Keratinocyte (primary cell): Measurements from ENCODE around the gene DSCAML1. TPM values are rescaled to one million over a fixed set of nuclear protein-coding genes. Genes with fewer than 3 reads are reported as not detected.

Source experiments
- DNase-seq: peaks from one replicate; pipeline ENCODE4 v3.0.0-alpha.2; 2011; ENCODE audit warnings: low read depth, missing footprints, low spot score
- FAIRE-seq: peaks from 2 replicates; lab custom pipeline; 2011; peaks lifted over from hg19 to GRCh38; lab: Jason Lieb, UNC
- H2AFZ ChIP-seq: 2 replicates; pipeline ENCODE4 v1.6.0; 2012; ENCODE audit warnings: low read length, control low read depth, inconsistent platforms; ENCODE audit not compliant: control insufficient read depth
- H3K27ac ChIP-seq: 2 replicates; pipeline ENCODE4 v1.5.1; 2011; ENCODE audit warnings: low read length; ENCODE audit not compliant: control insufficient read depth, insufficient read depth
- H3K27me3 ChIP-seq: 3 replicates; pipeline ENCODE4 v1.6.0; 2011; ENCODE audit warnings: low read length; ENCODE audit not compliant: control insufficient read depth, insufficient read depth; ENCODE audit errors: extremely low read depth
- H3K36me3 ChIP-seq, 2 experiments: 2 replicates in 1 of 2; 3 replicates in 1 of 2; pipeline ENCODE4 v1.5.1; 2011; ENCODE audit warnings: low read length in 2 of 2, mild to moderate bottlenecking in 1 of 2; ENCODE audit not compliant: control insufficient read depth in 2 of 2, insufficient read depth in 2 of 2; ENCODE audit errors: extremely low read depth in 1 of 2
- H3K4me1 ChIP-seq: 3 replicates; pipeline ENCODE4 v1.5.1; 2011; ENCODE audit warnings: low read length; ENCODE audit not compliant: control insufficient read depth, insufficient read depth; ENCODE audit errors: extremely low read depth
- H3K4me2 ChIP-seq: 3 replicates; pipeline ENCODE4 v1.6.0; 2011; ENCODE audit warnings: low read depth, low read length; ENCODE audit not compliant: control insufficient read depth, insufficient read depth; ENCODE audit errors: extremely low read depth
- H3K4me3 ChIP-seq, 3 experiments: fragments of 200-600 bp in 1 of 3; sonication (generic) in 1 of 3; 2 replicates in 2 of 3; 3 replicates in 1 of 3; pipeline ENCODE4 v1.5.1; 2011 to 2016; ENCODE audit warnings: low read length in 3 of 3, mild to moderate bottlenecking in 3 of 3, control low read depth in 2 of 3, inconsistent platforms in 1 of 3, low read depth in 1 of 3, mixed read lengths in 1 of 3, mixed run types in 1 of 3, moderate library complexity in 1 of 3; ENCODE audit not compliant: control insufficient read depth in 2 of 3, insufficient read depth in 2 of 3; ENCODE audit errors: extremely low read depth in 1 of 3
- H3K79me2 ChIP-seq: 2 replicates; pipeline ENCODE4 v1.6.0; 2012; ENCODE audit warnings: low read length; ENCODE audit not compliant: control insufficient read depth, insufficient read depth
- H3K9ac ChIP-seq: 3 replicates; pipeline ENCODE4 v1.6.0; 2011; ENCODE audit warnings: low read length; ENCODE audit not compliant: control insufficient read depth, insufficient read depth; ENCODE audit errors: extremely low read depth
- H3K9me1 ChIP-seq: 3 replicates; pipeline ENCODE4 v1.6.0; 2011; ENCODE audit warnings: low read length; ENCODE audit not compliant: control insufficient read depth, insufficient read depth; ENCODE audit errors: extremely low read depth
- H3K9me3 ChIP-seq: 2 replicates; pipeline ENCODE4 v1.5.1; 2012; ENCODE audit warnings: low read depth, low read length; ENCODE audit not compliant: control insufficient read depth
- H4K20me1 ChIP-seq: 3 replicates; pipeline ENCODE4 v1.6.0; 2011; ENCODE audit warnings: low read length; ENCODE audit not compliant: control insufficient read depth, insufficient read depth; ENCODE audit errors: extremely low read depth
- CTCF ChIP-seq, 3 experiments: IDR thresholded peaks in 1 of 3; conservative IDR thresholded peaks in 1 of 3; optimal IDR thresholded peaks in 1 of 3; 2 replicates in 2 of 3; 3 replicates in 1 of 3; pipeline versions ENCODE3 to v1.5.1; 2011; ENCODE audit warnings: low read length in 3 of 3, mild to moderate bottlenecking in 3 of 3, moderate library complexity in 2 of 3, control low read depth in 1 of 3, inconsistent platforms in 1 of 3; ENCODE audit not compliant: insufficient read depth in 2 of 3; ENCODE audit errors: extremely low read depth in 1 of 3
- EZH2 ChIP-seq: IDR thresholded peaks from one replicate; pipeline ENCODE4 v1.6.1; 2012; ENCODE audit warnings: inconsistent platforms, mild to moderate bottlenecking, low read length, moderate library complexity
- dilution Hi-C: fragments of 300-500 bp; cut with MboI; formaldehyde crosslinking; loops from one replicate; pipeline ENCODE4 v1.7.0; 2020; ENCODE audit warnings: low sequenced_read_pairs; ENCODE audit not compliant: extremely low pct_ligation_motif_present
- polyA plus RNA-seq, 5 experiments: library from polyadenylated mRNA; depleted of rRNA in 3 of 5; stranded (reverse) in 3 of 5; stranded (forward) in 1 of 5; unstranded in 1 of 5; fragments of >200 nt; gene quantifications; 1 replicate in 1 of 5; 2 replicates in 3 of 5; 3 replicates in 1 of 5; pipeline versions ENCODE4 v1.2.1 to v1.2.3, GENCODE V29; 2011 to 2012; ENCODE audit warnings: missing spikeins in 2 of 5, low read depth in 1 of 5, low replicate concordance in 1 of 5

The DSCAML1 gene
- polyA plus RNA-seq, 1 donor (not counting 4 experiments of a cell fraction or from before 2014, with no cell fraction given): not detected

GRCh38 chr11:117569911-117570310 is 227.1 kb downstream of the DSCAML1 start:
- Histone ChIP-seq H3K36me3 (no peaks in the 10 kb centered on the region), H3K9ac (no peak overlapping the region), H3K27me3 (peaks cover 11% of the 10 kb centered on the region), H3K4me1 (no peaks in the 10 kb centered on the region), H3K4me3 (no peak overlapping the region), H3K9me3 (no peaks in the 10 kb centered on the region), H3K4me2 (no peak overlapping the region), H2AFZ (no peak overlapping the region), H3K79me2 (no peaks in the 10 kb centered on the region), H3K9me1 (no peaks in the 10 kb centered on the region), H3K27ac (no peak overlapping the region), H4K20me1 (no peaks in the 10 kb centered on the region)
- DNase-seq: no peak
- FAIRE-seq: no peak
- dilution Hi-C loops: no loop called here
- no peak for TF ChIP-seq EZH2
- no peak for TF ChIP-seq CTCF (optimal IDR thresholded peaks at IDR 0.05 in 1 of 3, IDR thresholded peaks at IDR 0.05 in 1 of 3, conservative IDR thresholded peaks at IDR 0.05 in 1 of 3; ENCODE audit: extremely low read depth in 1 of 3, insufficient read depth in 2 of 3, low read length in 3 of 3)

- dilution Hi-C loops: no loop called here
- H3K27ac ChIP-seq: no peak overlapping the region
- FAIRE-seq (no peak), DNase-seq (no peak)
- H3K9me1 ChIP-seq: no peaks in the 10 kb centered on the region
- TF ChIP-seq EZH2 (no peak), CTCF (optimal IDR thresholded peaks at IDR 0.05 in 1 of 3, IDR thresholded peaks at IDR 0.05 in 1 of 3, conservative IDR thresholded peaks at IDR 0.05 in 1 of 3; ENCODE audit: extremely low read depth in 1 of 3, insufficient read depth in 2 of 3, low read length in 3 of 3) (no peak)
- H3K9me3 ChIP-seq: no peaks in the 10 kb centered on the region
- no peak overlapping the region for H3K4me3 ChIP-seq
- peaks cover 12% of the 10 kb centered on the region for H3K27me3 ChIP-seq
- H3K79me2 ChIP-seq: no peaks in the 10 kb centered on the region
- no peaks in the 10 kb centered on the region for H4K20me1 ChIP-seq
- no peaks in the 10 kb centered on the region for H3K4me1 ChIP-seq
- H3K9ac ChIP-seq: no peak overlapping the region
- no peak overlapping the region for H2AFZ ChIP-seq
- no peaks in the 10 kb centered on the region for H3K36me3 ChIP-seq
- H3K4me2 ChIP-seq: no peak overlapping the region
These were observed 231.3 kb downstream of the DSCAML1 start for GRCh38 chr11:117565709-117566108.
